Measurements from ENCODE around the gene INF2. TPM values are rescaled to one million over a fixed set of nuclear protein-coding genes. Genes with fewer than 3 reads are reported as not detected.

Gene INF2
- total and polyA plus RNA-seq, 9 of the 15 experiments (the other 6 are each of a cell fraction or from before 2014, with no cell fraction given): 0.56 to 31.3 (median 7.8) TPM

GRCh38 chr14:104650057-104650980 lies 39.1 kb upstream of the INF2 start (continued):
- TF ChIP-seq HNRNPK (IDR thresholded peaks at IDR 0.05; ENCODE audit: low read depth, low read length, poor library complexity, severe bottlenecking): peak; percentile 45

- FAIRE-seq (no peak), ATAC-seq (no peak; the same call in 2 of the 3 replicates), DNase-seq (ENCODE audit: extremely low read depth in 1 of 4, low spot score in 3 of 4) (no peak)
- H3K27me3 ChIP-seq (ENCODE audit: control insufficient read depth in 2 of 2, insufficient read depth in 2 of 2, low read length in 2 of 2): peaks cover 3 to 14% of the 10 kb centered on the region in 2 experiments; a peak in 3 of 5 replicates
- no peaks in the 10 kb centered on the region for H3K36me3 ChIP-seq (ENCODE audit: control insufficient read depth, insufficient read depth, low read length)
- H3K4me1 ChIP-seq (replicated peaks in 1 of 2; ENCODE audit: control insufficient read depth in 2 of 2, insufficient read depth in 2 of 2, low read length in 2 of 2): peaks cover 0 to 22% of the 10 kb centered on the region in 2 experiments; a peak in 3 of 5 replicates
- no peaks in the 10 kb centered on the region for H3K9me1 ChIP-seq (ENCODE audit: control insufficient read depth, insufficient read depth, low read length)
- peak overlapping the region in 1 of 2 experiments; percentile 26; a peak in 1 of 4 replicates for H3K9ac ChIP-seq (ENCODE audit: insufficient read depth in 1 of 2, low read depth in 2 of 2, low read length in 2 of 2)
- H4K20me1 ChIP-seq (replicated peaks; ENCODE audit: control insufficient read depth, insufficient read depth, low read length): no peaks in the 10 kb centered on the region
- H2AFZ ChIP-seq (ENCODE audit: low read depth, low read length): no peak overlapping the region
- in situ Hi-C loops (cut with MboI): no loop called here
- ChIA-PET POLR2A (no interaction called here), CTCF (ENCODE audit: low intra/inter-chr PET ratio) (interaction anchor here (1.0 to 1.9 kb wide), 2 partner anchors 58 to 574 kb away, joined by 3 to 21 read pairs; no protein-coding TSS in a partner anchor)
- intact Hi-C loops (cut with micrococcal nuclease): loop anchor here (1.0 kb wide), 1 partner anchor 57 kb away; no protein-coding TSS in a partner anchor
- 22% methylated on average over 8 of the region's 24 CpGs for WGBS (ENCODE audit: insufficient coverage, low coverage, missing lambda C conversion rate)
- no peaks in the 10 kb centered on the region for H3K79me2 ChIP-seq (ENCODE audit: control insufficient read depth, insufficient read depth, low read length)
- H3K9me3 ChIP-seq (replicated peaks; ENCODE audit: control insufficient read depth, insufficient read depth, low read depth, low read length): peaks cover 3% of the 10 kb centered on the region; the same call in 1 of the 2 replicates
- TF ChIP-seq RFX1 (IDR thresholded peaks at IDR 0.05) (no peak), E2F6 (IDR thresholded peaks at IDR 0.05; ENCODE audit: borderline replicate concordance in 1 of 2, extremely low read depth in 1 of 2, insufficient read depth in 1 of 2, insufficient read length in 1 of 2, low read depth in 1 of 2, low read length in 1 of 2, poor library complexity in 1 of 2, severe bottlenecking in 1 of 2) (peak in 1 of 2 experiments; percentile 11), RBM34 (IDR thresholded peaks at IDR 0.05; ENCODE audit: borderline replicate concordance, insufficient read depth, low read length) (no peak), GTF2E2 (tag; IDR thresholded peaks at IDR 0.05) (no peak), ZBTB1 (CRISPR knock-in tag; IDR thresholded peaks at IDR 0.05; ENCODE audit: borderline replicate concordance, low read depth) (no peak), NONO (IDR thresholded peaks at IDR 0.05; ENCODE audit: low read depth in 2 of 2, low read length in 1 of 2) (no peak), SNAPC5 (CRISPR knock-in tag; IDR thresholded peaks at IDR 0.05) (no peak), SRF (CRISPR knock-in tag; IDR thresholded peaks at IDR 0.05) (no peak)
- no peak overlapping the region for H3K4me2 ChIP-seq (ENCODE audit: insufficient read depth, low read length)
- H3K27ac ChIP-seq (ENCODE audit: extremely low read depth, low read depth, low read length): no peak overlapping the region
- BruUV-seq (replicated peaks): no TSS peak
- H3K4me3 ChIP-seq: no peak overlapping the region
Observed at GRCh38 chr14:104650981-104651875, 38.2 kb upstream of the INF2 start.

Measured in K562 (cell line).